ENCODE measurements around the gene SAGE1. TPM values are rescaled to one million over a fixed set of nuclear protein-coding genes. Genes with fewer than 3 reads are reported as not detected.
A peak's percentile ranks its signal among the peaks of the same experiment; 100 is the strongest.

SAGE1 gene
- total RNA-seq, 1 experiment from 2014 or later = not detected

DNA sequence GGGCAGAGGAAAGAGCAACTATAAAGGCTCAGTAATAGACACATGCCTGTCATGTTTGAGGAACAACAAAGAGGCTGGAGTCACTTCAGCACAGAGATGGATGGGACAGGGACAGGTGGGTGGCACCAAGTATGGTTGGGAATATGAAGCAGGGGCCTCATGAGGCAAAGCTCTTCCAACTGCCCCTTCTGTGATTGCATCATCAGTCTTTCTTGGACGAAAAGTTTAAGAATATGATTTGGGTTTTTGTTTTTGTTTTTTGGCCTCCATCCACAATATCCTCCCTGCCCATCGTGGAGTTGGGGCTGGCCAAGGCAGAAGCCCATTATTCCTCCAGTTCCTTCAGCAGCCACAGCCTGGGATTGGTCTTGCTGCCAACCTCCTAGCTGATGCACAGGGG lies 34.4 kb downstream of the SAGE1 start:
- CTCF ChIA-PET = no interaction called here

GRCh38 chrX:135931644-135932487 lies 38.4 kb downstream of the SAGE1 start:
- Histone ChIP-seq H3K9me3 (ENCODE audit: low read depth, low read length, poor library complexity, severe bottlenecking) (no peaks in the 10 kb centered on the region), H3K4me1 (ENCODE audit: insufficient read depth, low read length, poor library complexity, severe bottlenecking) (no peaks in the 10 kb centered on the region), H3K27ac (ENCODE audit: low read depth, low read length, poor library complexity, severe bottlenecking) (no peak overlapping the region), H3K4me3 (ENCODE audit: low read depth, low read length, poor library complexity, severe bottlenecking) (no peak overlapping the region), H3K36me3 (ENCODE audit: insufficient read depth, low read length, poor library complexity, severe bottlenecking) (no peaks in the 10 kb centered on the region), H3K27me3 (replicated peaks; ENCODE audit: insufficient read depth, low read depth, low read length, poor library complexity) (no peaks in the 10 kb centered on the region)
- DNase-seq (ENCODE audit: low spot score) = peak; percentile 33
- no TSS peak for BruUV-seq (replicated peaks)
- ChIA-PET POLR2A (ENCODE audit: low non-redundant PET) (no interaction called here), CTCF (no interaction called here)
- no peak for TF ChIP-seq EZH2 (IDR thresholded peaks at IDR 0.05; ENCODE audit: borderline replicate concordance, low read depth, low read length, poor library complexity, severe bottlenecking)
- peak; percentile 68 for TF ChIP-seq CTCF (conservative IDR thresholded peaks at IDR 0.05; ENCODE audit: low read depth, low read length)
- intact Hi-C loops (cut with micrococcal nuclease; ENCODE audit: unreplicated experiment) = no loop called here

More for the DNA sequence above, 34.4 kb downstream of the SAGE1 start:
- Histone ChIP-seq H3K4me3 (ENCODE audit: low read depth, low read length, poor library complexity, severe bottlenecking) (no peak overlapping the region), H3K27me3 (replicated peaks; ENCODE audit: insufficient read depth, low read depth, low read length, poor library complexity) (peaks cover 8% of the 10 kb centered on the region), H3K36me3 (ENCODE audit: insufficient read depth, low read length, poor library complexity, severe bottlenecking) (no peaks in the 10 kb centered on the region), H3K27ac (ENCODE audit: low read depth, low read length, poor library complexity, severe bottlenecking) (no peak overlapping the region), H3K4me1 (ENCODE audit: insufficient read depth, low read length, poor library complexity, severe bottlenecking) (no peaks in the 10 kb centered on the region), H3K9me3 (ENCODE audit: low read depth, low read length, poor library complexity, severe bottlenecking) (no peaks in the 10 kb centered on the region)
- POLR2A ChIA-PET (ENCODE audit: low non-redundant PET) = no interaction called here
- intact Hi-C loops (cut with micrococcal nuclease; ENCODE audit: unreplicated experiment) = no loop called here
- BruUV-seq (replicated peaks) = no TSS peak
- no peak for DNase-seq (ENCODE audit: low spot score)
- TF ChIP-seq EZH2 (IDR thresholded peaks at IDR 0.05; ENCODE audit: borderline replicate concordance, low read depth, low read length, poor library complexity, severe bottlenecking) = no peak
- no peak for TF ChIP-seq CTCF (conservative IDR thresholded peaks at IDR 0.05; ENCODE audit: low read depth, low read length)

DNA sequence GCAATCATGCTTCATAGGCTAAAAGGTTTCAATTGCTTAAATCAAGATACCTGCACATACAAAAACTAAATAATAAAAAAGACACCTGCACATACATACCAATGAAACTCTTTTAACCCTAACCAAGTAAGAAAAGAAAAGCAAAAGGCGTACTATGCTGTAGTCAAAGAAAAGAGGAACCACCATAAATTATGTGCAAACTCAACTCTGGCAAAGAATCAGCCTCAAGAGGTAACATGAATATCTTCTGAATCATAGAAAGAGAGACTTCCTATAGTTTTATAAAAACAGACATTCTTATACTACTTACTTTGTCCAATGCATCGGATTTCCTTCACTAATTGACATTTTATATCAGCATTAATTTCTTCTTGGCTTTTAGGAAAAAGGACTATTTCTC lies 51.0 kb downstream of the SAGE1 start:
- ChIA-PET POLR2A (ENCODE audit: low non-redundant PET) (no interaction called here), CTCF (no interaction called here)
- intact Hi-C loops (cut with micrococcal nuclease; ENCODE audit: unreplicated experiment) = no loop called here
- H3K9me3 ChIP-seq (ENCODE audit: low read depth, low read length, poor library complexity, severe bottlenecking) = no peaks in the 10 kb centered on the region
- BruUV-seq (replicated peaks) = no TSS peak
- H3K36me3 ChIP-seq (ENCODE audit: insufficient read depth, low read length, poor library complexity, severe bottlenecking) = no peaks in the 10 kb centered on the region
- no peak overlapping the region for H3K27ac ChIP-seq (ENCODE audit: low read depth, low read length, poor library complexity, severe bottlenecking)
- no peaks in the 10 kb centered on the region for H3K4me1 ChIP-seq (ENCODE audit: insufficient read depth, low read length, poor library complexity, severe bottlenecking)
- H3K4me3 ChIP-seq (ENCODE audit: low read depth, low read length, poor library complexity, severe bottlenecking) = no peak overlapping the region
- no peak for DNase-seq (ENCODE audit: low spot score)
- TF ChIP-seq EZH2 (IDR thresholded peaks at IDR 0.05; ENCODE audit: borderline replicate concordance, low read depth, low read length, poor library complexity, severe bottlenecking) (no peak), CTCF (conservative IDR thresholded peaks at IDR 0.05; ENCODE audit: low read depth, low read length) (no peak)
- H3K27me3 ChIP-seq (replicated peaks; ENCODE audit: insufficient read depth, low read depth, low read length, poor library complexity) = no peaks in the 10 kb centered on the region
